Measurements from ENCODE around the gene SOSTDC1. TPM values are rescaled to one million over a fixed set of nuclear protein-coding genes. Genes with fewer than 3 reads are reported as not detected.
"Not testable (repeated sequence)": the region's sequence is repeated elsewhere in the genome, so short reads cannot be mapped to it uniquely, and the experiment has no call there.

SOSTDC1 gene
- total RNA-seq, 4 donors from 2014 or later: 13.6 to 66.5 (median 24.0) TPM

DNA sequence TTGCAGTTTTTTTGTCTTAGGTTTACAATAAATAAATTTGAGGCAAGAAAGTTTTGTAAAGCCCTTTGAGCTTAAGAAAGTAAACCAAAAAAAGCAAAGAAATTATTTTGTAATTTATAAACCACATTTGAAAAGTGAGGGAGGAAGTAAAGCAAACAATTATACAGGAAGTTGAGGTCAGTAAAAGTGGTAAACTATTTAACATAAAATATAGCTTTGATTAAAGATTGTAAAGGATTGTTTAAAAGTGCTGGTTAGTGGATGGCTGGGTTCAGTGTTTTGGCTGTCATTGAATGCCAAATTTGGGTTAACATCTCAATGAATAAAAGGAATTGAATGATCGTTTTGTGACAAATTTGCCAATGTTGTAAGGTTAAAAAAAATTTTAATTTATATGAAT is 9.9 kb downstream of the SOSTDC1 start:
- 51 to 60% methylated on average over 1 of the region's 1 CpG for WGBS, 2 donors
- intact Hi-C loops (cut with DNase I; ENCODE audit: low total_unique reads): no loop called here
- no peak for DNase-seq (ENCODE audit: low spot score in 2 of 2)
- TF ChIP-seq, protein P1, sequence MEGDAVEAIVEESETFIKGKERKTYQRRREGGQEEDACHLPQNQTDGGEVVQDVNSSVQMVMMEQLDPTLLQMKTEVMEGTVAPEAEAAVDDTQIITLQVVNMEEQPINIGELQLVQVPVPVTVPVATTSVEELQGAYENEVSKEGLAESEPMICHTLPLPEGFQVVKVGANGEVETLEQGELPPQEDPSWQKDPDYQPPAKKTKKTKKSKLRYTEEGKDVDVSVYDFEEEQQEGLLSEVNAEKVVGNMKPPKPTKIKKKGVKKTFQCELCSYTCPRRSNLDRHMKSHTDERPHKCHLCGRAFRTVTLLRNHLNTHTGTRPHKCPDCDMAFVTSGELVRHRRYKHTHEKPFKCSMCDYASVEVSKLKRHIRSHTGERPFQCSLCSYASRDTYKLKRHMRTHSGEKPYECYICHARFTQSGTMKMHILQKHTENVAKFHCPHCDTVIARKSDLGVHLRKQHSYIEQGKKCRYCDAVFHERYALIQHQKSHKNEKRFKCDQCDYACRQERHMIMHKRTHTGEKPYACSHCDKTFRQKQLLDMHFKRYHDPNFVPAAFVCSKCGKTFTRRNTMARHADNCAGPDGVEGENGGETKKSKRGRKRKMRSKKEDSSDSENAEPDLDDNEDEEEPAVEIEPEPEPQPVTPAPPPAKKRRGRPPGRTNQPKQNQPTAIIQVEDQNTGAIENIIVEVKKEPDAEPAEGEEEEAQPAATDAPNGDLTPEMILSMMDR (IDR thresholded peaks at IDR 0.05): no peak
- no peak for TF ChIP-seq POLR2A (IDR thresholded peaks at IDR 0.05)
- no peak overlapping the region for H3K4me3 ChIP-seq (ENCODE audit: low read depth, poor library complexity, severe bottlenecking)

DNA sequence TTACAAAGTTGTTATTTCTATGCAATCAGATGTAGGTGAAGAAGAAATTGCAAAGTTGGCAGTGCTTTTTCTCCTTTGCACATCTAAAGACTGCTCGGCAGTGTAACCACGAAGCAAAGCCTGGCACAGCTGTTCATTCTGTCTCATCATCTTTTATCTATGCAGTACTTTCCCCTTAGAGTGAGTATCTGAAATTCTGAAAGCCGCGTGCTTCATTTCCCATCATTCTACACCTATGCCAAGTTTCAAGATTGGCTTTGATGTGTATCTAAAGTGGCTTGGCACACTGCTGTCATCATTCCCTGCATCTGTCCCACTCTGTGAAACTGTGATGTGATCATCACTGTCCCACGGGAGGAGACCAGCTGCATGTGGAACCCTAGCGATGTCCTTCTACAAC is 15.2 kb downstream of the SOSTDC1 start:
- DNase-seq (ENCODE audit: low spot score in 2 of 2): no peak
- no peak overlapping the region for H3K4me3 ChIP-seq (ENCODE audit: low read depth, poor library complexity, severe bottlenecking)
- intact Hi-C loops (cut with DNase I; ENCODE audit: low total_unique reads): no loop called here
- TF ChIP-seq POLR2A (IDR thresholded peaks at IDR 0.05): no peak
- TF ChIP-seq, protein P1 (IDR thresholded peaks at IDR 0.05): no peak
- 75 to 90% methylated on average over 6 of the region's 6 CpGs for WGBS, 2 donors

DNA sequence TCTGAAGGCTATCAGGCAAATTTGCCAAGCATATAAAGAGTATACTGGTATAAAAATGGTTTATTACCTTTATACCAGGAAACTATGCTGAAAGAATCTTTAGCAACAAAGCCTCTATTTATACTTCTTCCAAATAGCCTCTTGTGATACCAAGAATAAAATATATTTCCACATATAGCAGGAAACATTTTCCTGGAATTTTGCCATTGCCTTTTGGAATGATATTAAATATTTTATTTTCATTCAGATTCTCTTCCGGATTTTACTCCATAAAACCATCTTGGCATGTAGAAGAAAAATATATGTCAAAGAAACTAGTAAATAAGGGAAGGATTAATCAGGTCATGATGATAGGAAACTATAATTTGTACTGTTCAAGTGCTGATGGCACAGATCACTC is 17.7 kb downstream of the SOSTDC1 start:
- DNase-seq (ENCODE audit: low spot score in 2 of 2): no peak
- intact Hi-C loops (cut with DNase I; ENCODE audit: low total_unique reads): no loop called here
- 33 to 41% methylated on average over 1 of the region's 1 CpG for WGBS, 2 donors
- no peak overlapping the region for H3K4me3 ChIP-seq (ENCODE audit: low read depth, poor library complexity, severe bottlenecking)
- TF ChIP-seq POLR2A (IDR thresholded peaks at IDR 0.05): no peak
- TF ChIP-seq, protein P1 (IDR thresholded peaks at IDR 0.05): no peak

DNA sequence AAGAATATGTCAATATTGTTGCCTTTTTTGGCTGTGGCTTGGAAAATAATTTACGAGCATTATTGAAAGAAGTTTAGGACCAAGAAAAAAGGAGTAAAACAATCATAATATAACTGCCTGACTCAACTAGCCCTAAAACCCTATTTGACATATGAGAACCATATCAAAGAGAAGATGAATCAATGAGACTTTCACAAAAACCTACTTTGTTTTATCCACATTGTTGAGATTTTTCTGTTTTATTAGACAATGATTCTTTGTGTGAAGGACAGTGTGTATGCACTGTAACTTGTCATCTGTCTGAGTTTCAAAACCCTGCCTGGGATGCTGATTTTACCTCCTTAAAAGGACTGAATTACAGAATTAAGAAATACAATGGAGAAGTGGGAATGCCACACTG is 19.0 kb downstream of the SOSTDC1 start:
- WGBS, 2 donors: 90 to 96% methylated on average over 1 of the region's 1 CpG

DNA sequence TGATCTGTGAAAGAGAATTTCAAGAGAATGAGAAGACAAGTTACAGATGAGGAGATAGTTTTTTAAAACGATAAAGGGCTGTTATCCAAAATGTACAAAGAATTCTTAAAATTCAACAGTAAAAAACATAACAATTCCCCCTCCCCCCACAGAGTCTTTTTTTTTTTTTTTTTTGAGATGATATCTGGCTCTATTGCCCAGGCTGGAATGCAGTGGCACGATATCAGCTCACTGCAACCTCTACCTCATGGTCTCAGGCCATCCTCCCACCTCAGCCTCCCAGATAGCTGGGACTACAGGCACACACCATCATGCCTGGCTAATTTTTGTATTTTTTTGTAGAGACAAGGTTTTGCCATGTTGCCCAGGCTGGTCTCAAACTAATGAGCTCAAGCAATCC is 21.7 kb downstream of the SOSTDC1 start:
- 80 to 87% methylated on average over 2 of the region's 2 CpGs for WGBS, 2 donors
- intact Hi-C loops (cut with DNase I; ENCODE audit: low total_unique reads); H3K4me3 ChIP-seq (ENCODE audit: low read depth, poor library complexity, severe bottlenecking); DNase-seq (ENCODE audit: low spot score in 2 of 2): not testable (repeated sequence)

More for the DNA sequence above, 19.0 kb downstream of the SOSTDC1 start:
- no peak for TF ChIP-seq POLR2A (IDR thresholded peaks at IDR 0.05)
- TF ChIP-seq, protein P1 (IDR thresholded peaks at IDR 0.05): no peak
- H3K4me3 ChIP-seq (ENCODE audit: low read depth, poor library complexity, severe bottlenecking): no peak overlapping the region
- DNase-seq (ENCODE audit: low spot score in 2 of 2): no peak
- intact Hi-C loops (cut with DNase I; ENCODE audit: low total_unique reads): no loop called here

GRCh38 chr7:16438988-16439387 is 26.6 kb downstream of the SOSTDC1 start:
- no peak for TF ChIP-seq POLR2A (IDR thresholded peaks at IDR 0.05)
- TF ChIP-seq, protein P1 (IDR thresholded peaks at IDR 0.05): no peak
- DNase-seq (ENCODE audit: low spot score in 2 of 2): no peak
- no peak overlapping the region for H3K4me3 ChIP-seq (ENCODE audit: low read depth, poor library complexity, severe bottlenecking)
- intact Hi-C loops (cut with DNase I; ENCODE audit: low total_unique reads): loop anchor here (10.0 kb wide), 1 partner anchor 126 kb away; no protein-coding TSS in a partner anchor

Measured in lower leg skin (tissue), 4 donors.